Kidney epithelial cell (primary cell): ENCODE data around the gene CLMN. TPM values are rescaled to one million over a fixed set of nuclear protein-coding genes. Genes with fewer than 3 reads are reported as not detected.

Experiments
- DNase-seq: peaks from one replicate; pipeline ENCODE4 v3.0.0-alpha.2; 2010; ENCODE audit warnings: low read depth
- H3K27me3 ChIP-seq: 2 replicates; pipeline ENCODE4 v1.6.0; 2011; ENCODE audit warnings: low read length; ENCODE audit not compliant: control insufficient read depth, insufficient read depth
- H3K36me3 ChIP-seq: 2 replicates; pipeline ENCODE4 v1.5.1; 2011; ENCODE audit warnings: low read length; ENCODE audit not compliant: control insufficient read depth, insufficient read depth
- H3K4me3 ChIP-seq: 2 replicates; pipeline ENCODE4 v1.5.1; 2011; ENCODE audit warnings: low read depth, mild to moderate bottlenecking, control low read depth, low read length
- total RNA-seq: library from RNA; depleted of rRNA; stranded (reverse); fragments of >200 nt; gene quantifications from 2 replicates; pipeline ENCODE4 v1.2.3, GENCODE V29; 2015
- TF ChIP-seq, protein P1 (sequence below): IDR thresholded peaks from 2 replicates; pipeline ENCODE4 v1.5.1; 2011; ENCODE audit warnings: mild to moderate bottlenecking, moderate library complexity, low read length, control low read depth, inconsistent platforms; ENCODE audit not compliant: insufficient read depth, poor library complexity, severe bottlenecking

Gene CLMN
- total RNA-seq, 1 donor from 2014 or later, result 9.8 TPM

DNA sequence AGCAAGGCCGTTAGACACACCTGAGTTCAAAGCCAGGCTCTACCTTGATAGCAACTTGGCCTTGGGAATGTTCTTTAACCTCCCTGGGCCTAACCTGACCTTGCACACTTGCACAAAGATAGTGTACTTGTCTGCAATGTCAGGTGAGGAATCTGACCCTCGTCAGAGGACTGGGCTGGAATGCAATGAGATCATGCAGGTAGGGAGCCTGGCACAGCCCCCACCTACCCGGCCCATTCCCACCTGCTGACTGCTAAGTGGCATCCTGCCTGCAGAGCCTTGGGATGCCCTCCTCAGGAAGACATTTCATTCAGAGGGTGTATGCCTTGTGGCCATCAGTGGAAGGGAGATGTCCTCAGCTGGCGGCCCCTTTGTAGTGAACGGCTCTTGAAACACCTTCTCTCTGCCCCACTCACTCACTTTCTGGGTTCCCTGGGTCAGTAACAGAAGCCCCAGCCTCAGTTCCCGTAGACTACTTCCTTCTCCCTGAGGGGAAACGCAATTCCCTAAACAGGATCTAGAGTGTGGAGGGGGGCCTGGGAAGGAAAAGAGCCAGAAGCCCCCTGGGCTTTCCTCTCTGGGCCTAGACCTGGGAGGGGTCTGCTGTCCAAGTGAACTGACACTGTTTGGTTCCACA is 94.3 kb downstream of the CLMN start:
- TF ChIP-seq, protein P1, sequence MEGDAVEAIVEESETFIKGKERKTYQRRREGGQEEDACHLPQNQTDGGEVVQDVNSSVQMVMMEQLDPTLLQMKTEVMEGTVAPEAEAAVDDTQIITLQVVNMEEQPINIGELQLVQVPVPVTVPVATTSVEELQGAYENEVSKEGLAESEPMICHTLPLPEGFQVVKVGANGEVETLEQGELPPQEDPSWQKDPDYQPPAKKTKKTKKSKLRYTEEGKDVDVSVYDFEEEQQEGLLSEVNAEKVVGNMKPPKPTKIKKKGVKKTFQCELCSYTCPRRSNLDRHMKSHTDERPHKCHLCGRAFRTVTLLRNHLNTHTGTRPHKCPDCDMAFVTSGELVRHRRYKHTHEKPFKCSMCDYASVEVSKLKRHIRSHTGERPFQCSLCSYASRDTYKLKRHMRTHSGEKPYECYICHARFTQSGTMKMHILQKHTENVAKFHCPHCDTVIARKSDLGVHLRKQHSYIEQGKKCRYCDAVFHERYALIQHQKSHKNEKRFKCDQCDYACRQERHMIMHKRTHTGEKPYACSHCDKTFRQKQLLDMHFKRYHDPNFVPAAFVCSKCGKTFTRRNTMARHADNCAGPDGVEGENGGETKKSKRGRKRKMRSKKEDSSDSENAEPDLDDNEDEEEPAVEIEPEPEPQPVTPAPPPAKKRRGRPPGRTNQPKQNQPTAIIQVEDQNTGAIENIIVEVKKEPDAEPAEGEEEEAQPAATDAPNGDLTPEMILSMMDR, result no peak
- no peak for DNase-seq
- Histone ChIP-seq H3K27me3 (no peaks in the 10 kb centered on the region), H3K36me3 (no peaks in the 10 kb centered on the region), H3K4me3 (no peak overlapping the region)

DNA sequence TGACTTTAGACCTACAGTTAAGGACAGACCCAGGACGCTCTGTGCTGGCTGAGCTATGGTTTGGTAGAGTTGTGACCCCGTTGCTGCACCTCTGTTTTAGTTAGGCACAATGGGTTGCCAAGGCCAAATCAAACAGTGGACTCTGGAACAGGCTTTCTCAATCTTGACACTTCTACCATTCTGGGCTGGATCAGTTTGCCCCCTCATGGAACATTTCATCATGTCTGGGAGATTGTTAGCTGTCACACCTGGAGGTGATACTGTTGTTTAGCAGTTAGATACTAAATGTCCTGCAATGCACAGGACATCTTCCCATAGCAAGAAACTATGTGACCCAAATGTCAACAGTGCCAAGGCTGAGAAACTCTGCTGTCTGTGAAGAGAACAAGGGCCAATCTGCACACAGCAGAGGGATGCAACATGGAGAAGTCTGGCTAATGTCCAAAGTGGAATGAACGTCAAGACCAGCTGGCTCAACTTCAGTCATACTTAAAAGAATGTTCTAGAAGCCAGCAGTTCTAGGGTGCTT is 96.8 kb downstream of the CLMN start:
- no peaks in the 10 kb centered on the region for H3K27me3 ChIP-seq
- DNase-seq, result no peak
- TF ChIP-seq, protein P1, result no peak
- no peaks in the 10 kb centered on the region for H3K36me3 ChIP-seq
- H3K4me3 ChIP-seq, result no peak overlapping the region

DNA sequence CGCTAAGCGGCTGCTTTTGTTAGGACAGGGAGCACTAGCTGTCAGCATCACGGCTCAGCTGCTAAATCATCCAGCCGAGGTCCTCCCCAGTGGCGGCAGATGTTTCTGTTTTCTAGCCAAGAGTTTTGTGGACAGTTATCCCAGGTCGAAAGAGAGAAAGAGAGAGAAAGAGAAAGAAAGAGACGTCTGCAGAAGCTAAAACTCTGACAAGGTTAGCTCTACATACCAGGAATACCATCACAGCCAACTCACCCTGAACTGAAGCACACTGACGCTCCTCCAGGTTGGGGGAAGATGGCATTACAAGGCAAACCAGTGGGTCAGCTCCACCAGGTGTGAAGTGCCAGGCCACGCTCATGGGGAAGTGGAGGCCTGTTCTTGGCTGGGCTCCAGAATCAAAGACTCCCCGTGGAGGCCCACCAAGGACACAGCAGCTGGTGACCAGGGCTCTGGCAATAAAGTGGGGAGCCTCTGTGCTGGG is 97.5 kb downstream of the CLMN start:
- H3K36me3 ChIP-seq, result no peaks in the 10 kb centered on the region
- no peak overlapping the region for H3K4me3 ChIP-seq
- TF ChIP-seq, protein P1, result peak; percentile 3
- H3K27me3 ChIP-seq, result no peaks in the 10 kb centered on the region
- peak; percentile 59 for DNase-seq

DNA sequence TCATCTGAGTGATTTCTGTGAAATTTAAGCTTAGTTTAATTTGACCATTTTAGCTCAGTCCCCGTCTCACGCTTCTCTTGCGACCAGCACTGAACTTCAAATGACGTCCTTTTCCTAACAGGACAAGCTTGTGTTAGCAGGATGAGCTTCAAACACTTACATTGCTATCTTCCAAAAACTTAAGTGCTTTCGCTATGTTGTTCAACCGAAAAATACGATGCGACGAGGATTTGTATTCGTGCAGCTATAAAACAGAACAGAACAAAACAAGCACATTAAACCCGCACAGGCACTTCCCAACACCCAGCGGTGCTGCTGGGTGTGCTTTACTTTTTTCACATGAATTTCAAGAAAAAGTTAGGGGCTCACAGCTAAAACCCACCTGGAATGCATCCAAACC is 98.2 kb downstream of the CLMN start:
- Histone ChIP-seq H3K4me3 (no peak overlapping the region), H3K36me3 (no peaks in the 10 kb centered on the region), H3K27me3 (no peaks in the 10 kb centered on the region)
- DNase-seq, result no peak
- TF ChIP-seq, protein P1, result no peak

DNA sequence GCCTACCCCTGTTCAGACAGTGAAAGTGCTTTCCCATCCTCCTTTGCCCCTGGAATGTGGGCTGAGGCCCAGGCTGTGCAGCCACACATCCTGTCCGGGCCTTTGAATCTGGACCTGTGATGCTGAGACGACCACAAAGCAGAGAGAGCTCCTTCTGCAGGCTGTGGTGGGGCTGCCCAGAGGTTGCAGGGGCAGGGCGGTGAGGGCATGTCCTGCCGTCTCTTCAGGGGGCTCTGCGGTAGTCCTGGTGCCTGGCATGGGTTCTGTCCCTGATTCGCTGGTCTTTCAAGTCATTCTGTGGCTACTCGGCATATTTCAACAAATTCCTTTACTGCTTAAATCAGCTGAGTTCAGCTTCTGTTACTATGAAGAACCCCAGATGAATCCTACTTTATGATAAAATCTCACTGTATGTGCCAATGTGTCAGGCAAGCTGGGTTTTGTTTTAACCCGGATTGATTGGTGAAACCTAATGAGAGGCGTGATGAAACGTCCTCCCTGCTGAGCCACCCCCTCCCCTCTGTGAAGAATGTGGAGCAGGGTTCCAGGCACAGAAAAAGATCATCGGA is 99.0 kb downstream of the CLMN start:
- DNase-seq, result no peak
- TF ChIP-seq, protein P1, result no peak
- H3K36me3 ChIP-seq, result no peaks in the 10 kb centered on the region
- H3K27me3 ChIP-seq, result no peaks in the 10 kb centered on the region
- H3K4me3 ChIP-seq, result no peak overlapping the region
